MCF 10A (cell line): Measurements from ENCODE around the gene RICTOR. TPM values are rescaled to one million over a fixed set of nuclear protein-coding genes. Genes with fewer than 3 reads are reported as not detected.

ENCODE experiments used
- BruUV-seq: library from RNA; stranded (reverse); fragments of 400-500 nt; replicated peaks from 2 replicates; lab custom pipeline; 2021; lab: Mats Ljungman, UMichigan
- CTCF ChIA-PET: fragments of 300-600 bp; sonication (Branson Sonifier 250); formaldehyde crosslinking; extraction: SDS; loops from one replicate; lab custom pipeline; 2021; ENCODE audit warnings: antibody characterized with exemption, inconsistent platforms; lab: Yijun Ruan, JAX
- POLR2A ChIA-PET: fragments of 300-600, 350-650 bp; sonication (Branson Sonifier 250); formaldehyde crosslinking; extraction: SDS; loops from one replicate; lab custom pipeline; 2020; ENCODE audit warnings: antibody characterized with exemption, inconsistent platforms; lab: Yijun Ruan, JAX
- DNase-seq: peaks from one replicate; pipeline ENCODE4 v3.0.0-alpha.2; 2018; ENCODE audit not compliant: unreplicated experiment
- H3K27ac Mint-ChIP-seq: one replicate; pipeline ENCODE4 v1.8.0; 2022; ENCODE audit warnings: mild to moderate bottlenecking, low read depth, mixed read lengths; ENCODE audit not compliant: unreplicated experiment
- H3K27me3 Mint-ChIP-seq: one replicate; pipeline ENCODE4 v1.8.0; 2022; ENCODE audit warnings: mixed read lengths; ENCODE audit not compliant: insufficient read depth, unreplicated experiment
- H3K36me3 Mint-ChIP-seq: one replicate; pipeline ENCODE4 v1.8.0; 2022; ENCODE audit warnings: mild to moderate bottlenecking, moderate library complexity, mixed read lengths; ENCODE audit not compliant: insufficient read depth, unreplicated experiment
- H3K4me1 Mint-ChIP-seq: one replicate; pipeline ENCODE4 v1.8.0; 2022; ENCODE audit warnings: mixed read lengths; ENCODE audit not compliant: insufficient read depth, unreplicated experiment
- H3K4me3 Mint-ChIP-seq: one replicate; pipeline ENCODE4 v1.8.0; 2022; ENCODE audit warnings: mild to moderate bottlenecking, moderate library complexity, mixed read lengths; ENCODE audit not compliant: unreplicated experiment
- H3K9me3 Mint-ChIP-seq: one replicate; pipeline ENCODE4 v1.8.0; 2022; ENCODE audit warnings: mixed read lengths; ENCODE audit not compliant: unreplicated experiment
- intact Hi-C: fragments of 100-400 bp; cut with micrococcal nuclease; formaldehyde crosslinking; loops from 2 replicates; pipeline ENCODE4 v1.14.1; 2022
- total RNA-seq: library from RNA; stranded (reverse); gene quantifications from 2 replicates; pipeline ENCODE4 v1.2.3, GENCODE V29; 2022
- TF ChIP-seq, protein P1 (sequence below): fragments of 200-600 bp; IDR thresholded peaks from one replicate; pipeline ENCODE4 v1.8.0; 2022; ENCODE audit warnings: antibody characterized with exemption, mild to moderate bottlenecking; ENCODE audit not compliant: unreplicated experiment

Gene RICTOR
- total RNA-seq, 1 experiment from 2014 or later: 25.7 TPM

DNA sequence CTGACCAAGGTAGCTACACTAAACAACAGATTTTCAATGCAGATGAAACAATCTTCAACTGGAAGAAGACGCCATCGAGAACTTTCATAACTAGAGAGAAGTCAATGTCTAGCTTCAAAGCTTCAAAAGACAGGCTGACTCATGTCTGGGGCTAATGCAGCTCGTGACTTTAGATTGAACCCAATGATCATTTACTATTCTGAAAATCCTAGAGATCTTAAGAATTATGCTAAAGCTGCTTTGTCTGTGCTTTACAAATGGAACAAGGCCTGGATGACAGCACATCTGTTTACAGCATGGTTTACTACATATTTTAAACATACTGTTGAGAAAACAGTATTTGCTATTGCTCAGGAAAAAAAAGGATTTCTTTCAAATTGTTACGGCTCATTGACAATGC, 54.9 kb downstream of the RICTOR start:
- no TSS peak for BruUV-seq
- intact Hi-C loops: no loop called here

DNA sequence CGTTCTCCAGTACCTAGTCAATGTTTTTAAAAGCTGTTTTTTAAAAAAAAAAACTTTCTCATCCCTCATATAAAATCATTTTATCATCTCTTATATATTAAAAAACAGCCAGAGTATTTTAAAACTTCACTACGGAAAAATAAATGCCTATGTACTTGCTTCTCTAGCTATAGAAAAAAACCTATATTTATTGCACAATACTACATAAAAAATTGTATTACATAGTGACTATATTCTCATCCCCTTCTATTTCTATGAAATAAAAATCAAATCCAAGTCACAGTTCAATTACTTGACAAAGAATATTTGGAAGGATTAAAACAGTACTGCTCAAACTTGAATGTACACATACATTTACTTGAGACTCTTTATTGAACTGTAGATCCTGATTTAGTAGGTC, 56.7 kb downstream of the RICTOR start:
- TF ChIP-seq, protein P1, sequence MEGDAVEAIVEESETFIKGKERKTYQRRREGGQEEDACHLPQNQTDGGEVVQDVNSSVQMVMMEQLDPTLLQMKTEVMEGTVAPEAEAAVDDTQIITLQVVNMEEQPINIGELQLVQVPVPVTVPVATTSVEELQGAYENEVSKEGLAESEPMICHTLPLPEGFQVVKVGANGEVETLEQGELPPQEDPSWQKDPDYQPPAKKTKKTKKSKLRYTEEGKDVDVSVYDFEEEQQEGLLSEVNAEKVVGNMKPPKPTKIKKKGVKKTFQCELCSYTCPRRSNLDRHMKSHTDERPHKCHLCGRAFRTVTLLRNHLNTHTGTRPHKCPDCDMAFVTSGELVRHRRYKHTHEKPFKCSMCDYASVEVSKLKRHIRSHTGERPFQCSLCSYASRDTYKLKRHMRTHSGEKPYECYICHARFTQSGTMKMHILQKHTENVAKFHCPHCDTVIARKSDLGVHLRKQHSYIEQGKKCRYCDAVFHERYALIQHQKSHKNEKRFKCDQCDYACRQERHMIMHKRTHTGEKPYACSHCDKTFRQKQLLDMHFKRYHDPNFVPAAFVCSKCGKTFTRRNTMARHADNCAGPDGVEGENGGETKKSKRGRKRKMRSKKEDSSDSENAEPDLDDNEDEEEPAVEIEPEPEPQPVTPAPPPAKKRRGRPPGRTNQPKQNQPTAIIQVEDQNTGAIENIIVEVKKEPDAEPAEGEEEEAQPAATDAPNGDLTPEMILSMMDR: no peak
- Mint-ChIP-seq H3K27me3 (no peaks in the 10 kb centered on the region), H3K4me3 (no peak overlapping the region), H3K4me1 (peaks cover 19% of the 10 kb centered on the region), H3K36me3 (peaks cover 14% of the 10 kb centered on the region), H3K9me3 (peaks cover under 1% of the 10 kb centered on the region), H3K27ac (no peak overlapping the region)
- BruUV-seq: no TSS peak
- POLR2A ChIA-PET: interaction anchor here (0.7 to 1.3 kb wide), 2 partner anchors 23 to 488 kb away, joined by 3 read pairs; no protein-coding TSS in a partner anchor
- DNase-seq: no peak
- intact Hi-C loops: no loop called here
- CTCF ChIA-PET: interaction anchor here (0.6 kb wide), 1 partner anchor 1542 kb away, joined by 3 read pairs; no protein-coding TSS in a partner anchor

More for the DNA sequence above, 54.9 kb downstream of the RICTOR start:
- ChIA-PET POLR2A (no interaction called here), CTCF (interaction anchor here (1.6 kb wide), 1 partner anchor 62 kb away, joined by 5 read pairs; no protein-coding TSS in a partner anchor)
- Mint-ChIP-seq H3K4me3 (no peak overlapping the region), H3K27ac (no peak overlapping the region), H3K4me1 (peaks cover 19% of the 10 kb centered on the region), H3K27me3 (no peaks in the 10 kb centered on the region), H3K36me3 (peaks cover 14% of the 10 kb centered on the region), H3K9me3 (no peaks in the 10 kb centered on the region)
- TF ChIP-seq, protein P1: no peak
- no peak for DNase-seq

DNA sequence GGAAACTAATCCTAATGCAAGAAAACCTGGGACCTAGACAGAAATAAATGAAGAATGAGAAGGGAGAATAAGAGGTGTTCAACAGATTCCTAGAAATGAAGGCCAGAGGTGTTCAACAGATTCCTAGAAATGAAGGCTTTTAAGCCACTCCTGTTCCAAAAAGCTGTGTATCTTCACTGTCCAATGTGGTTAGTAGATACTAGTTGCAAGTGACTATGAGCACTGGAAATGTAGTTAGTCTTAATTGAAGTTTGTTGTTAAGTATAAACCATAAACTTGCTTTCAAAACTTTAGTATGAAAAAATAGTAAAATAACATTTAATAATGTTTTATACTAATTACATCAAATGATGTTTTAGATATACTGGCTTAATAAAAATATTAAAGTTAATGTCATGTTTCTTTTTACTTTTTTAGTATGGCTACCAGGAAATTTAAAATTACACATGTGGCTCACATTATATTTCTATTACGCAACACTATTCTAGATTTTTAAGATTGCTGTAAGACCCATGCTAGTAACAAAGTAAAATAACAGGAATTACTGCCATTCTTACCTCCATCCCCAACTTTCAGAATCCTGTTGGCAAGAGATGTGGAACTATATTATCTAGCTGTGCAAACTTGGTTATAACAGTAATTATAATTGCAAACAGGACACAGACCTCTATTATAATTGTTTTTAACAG, 57.5 kb downstream of the RICTOR start:
- H3K9me3 Mint-ChIP-seq: peaks cover 8% of the 10 kb centered on the region
- TF ChIP-seq, protein P1: no peak
- intact Hi-C loops: no loop called here
- no peak overlapping the region for H3K4me3 Mint-ChIP-seq
- H3K27me3 Mint-ChIP-seq: no peaks in the 10 kb centered on the region
- peaks cover 19% of the 10 kb centered on the region for H3K4me1 Mint-ChIP-seq
- H3K27ac Mint-ChIP-seq: no peak overlapping the region
- POLR2A ChIA-PET: no interaction called here
- peaks cover 13% of the 10 kb centered on the region for H3K36me3 Mint-ChIP-seq
- CTCF ChIA-PET: interaction anchor here (0.6 to 1.4 kb wide), 2 partner anchors 11 to 1541 kb away, joined by 3 read pairs; no protein-coding TSS in a partner anchor
- no peak for DNase-seq
- no TSS peak for BruUV-seq

DNA sequence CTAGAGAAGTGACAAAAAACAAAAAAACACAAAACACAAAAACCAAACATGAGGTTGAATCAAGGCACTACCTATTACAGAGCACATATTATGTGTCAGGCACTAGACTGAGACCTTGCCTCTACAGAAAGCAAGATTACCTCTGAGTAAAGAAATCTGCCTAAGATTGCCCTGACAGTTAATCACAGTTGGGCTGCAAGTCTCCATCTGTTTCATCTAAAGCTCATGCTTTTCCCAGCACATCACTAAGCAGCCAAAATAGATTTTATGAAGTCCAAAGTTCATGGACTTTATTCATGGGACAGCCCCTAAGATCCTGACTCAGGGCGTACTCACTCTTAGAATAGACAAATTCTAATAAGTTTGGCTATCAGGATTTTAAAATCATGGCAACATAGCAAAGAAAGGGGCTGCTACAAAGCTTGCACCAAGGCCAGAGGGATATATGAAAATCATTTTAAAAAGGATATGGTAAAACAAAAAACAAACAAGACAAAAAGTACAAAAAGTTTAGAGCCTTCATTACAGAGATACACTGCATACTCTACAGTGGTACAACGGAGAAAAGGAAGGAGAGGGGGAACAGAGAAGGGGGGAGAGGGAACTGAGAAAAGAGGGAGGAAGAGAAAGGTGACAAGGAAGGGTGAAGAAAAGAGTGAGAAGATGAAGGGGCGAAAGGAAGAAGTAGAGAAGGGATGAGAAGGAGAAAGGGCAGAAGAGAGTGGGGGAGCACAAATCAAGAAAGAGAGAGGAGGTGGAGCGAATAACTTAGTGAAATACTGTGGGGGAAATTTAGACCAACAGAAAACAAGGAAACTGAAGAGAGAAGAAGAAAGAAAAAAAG, 58.2 kb downstream of the RICTOR start:
- intact Hi-C loops: no loop called here
- ChIA-PET CTCF (interaction anchor here (0.7 to 1.4 kb wide), 3 partner anchors 10 to 257 kb away, joined by 3 to 7 read pairs (median 4); no protein-coding TSS in a partner anchor), POLR2A (interaction anchor here (0.6 to 1.4 kb wide), 3 partner anchors 10 to 15 kb away, joined by 3 to 5 read pairs (median 3); no protein-coding TSS in a partner anchor)
- Mint-ChIP-seq H3K4me1 (peaks cover 13% of the 10 kb centered on the region), H3K27me3 (no peaks in the 10 kb centered on the region), H3K27ac (peak overlapping the region; percentile 10), H3K4me3 (no peak overlapping the region), H3K9me3 (peaks cover 8% of the 10 kb centered on the region), H3K36me3 (peaks cover 11% of the 10 kb centered on the region)
- no TSS peak for BruUV-seq
- TF ChIP-seq, protein P1: no peak
- DNase-seq: peak; percentile 17
